ENCODE results near the gene ADAMTS12. TPM values are rescaled to one million over a fixed set of nuclear protein-coding genes. Genes with fewer than 3 reads are reported as not detected.

The ADAMTS12 gene
- polyA plus RNA-seq, 3 donors, result 14.9 to 18.5 (median 18.0) TPM

DNA sequence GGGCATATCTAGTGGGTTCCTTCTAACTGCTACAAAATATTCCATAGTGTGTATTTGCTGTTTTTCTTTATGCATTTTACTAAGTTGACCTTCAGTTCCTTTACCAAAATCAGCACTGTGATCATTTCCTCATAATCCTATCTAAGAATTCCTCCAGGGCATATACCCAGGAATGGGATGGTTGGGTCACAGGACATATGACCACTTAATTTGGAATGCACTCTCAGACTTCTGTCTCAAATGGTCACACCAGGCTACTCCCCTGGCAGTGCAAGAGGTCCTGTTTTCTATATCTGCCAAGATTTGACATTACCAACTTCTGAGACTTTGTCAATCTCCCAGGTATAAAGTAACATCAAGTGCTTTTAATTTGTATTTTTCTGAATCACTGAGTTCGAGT, 63.9 kb downstream of the ADAMTS12 start:
- no peak for DNase-seq (ENCODE audit: extremely low read depth in 1 of 11, low read depth in 9 of 11, low spot score in 4 of 11)

DNA sequence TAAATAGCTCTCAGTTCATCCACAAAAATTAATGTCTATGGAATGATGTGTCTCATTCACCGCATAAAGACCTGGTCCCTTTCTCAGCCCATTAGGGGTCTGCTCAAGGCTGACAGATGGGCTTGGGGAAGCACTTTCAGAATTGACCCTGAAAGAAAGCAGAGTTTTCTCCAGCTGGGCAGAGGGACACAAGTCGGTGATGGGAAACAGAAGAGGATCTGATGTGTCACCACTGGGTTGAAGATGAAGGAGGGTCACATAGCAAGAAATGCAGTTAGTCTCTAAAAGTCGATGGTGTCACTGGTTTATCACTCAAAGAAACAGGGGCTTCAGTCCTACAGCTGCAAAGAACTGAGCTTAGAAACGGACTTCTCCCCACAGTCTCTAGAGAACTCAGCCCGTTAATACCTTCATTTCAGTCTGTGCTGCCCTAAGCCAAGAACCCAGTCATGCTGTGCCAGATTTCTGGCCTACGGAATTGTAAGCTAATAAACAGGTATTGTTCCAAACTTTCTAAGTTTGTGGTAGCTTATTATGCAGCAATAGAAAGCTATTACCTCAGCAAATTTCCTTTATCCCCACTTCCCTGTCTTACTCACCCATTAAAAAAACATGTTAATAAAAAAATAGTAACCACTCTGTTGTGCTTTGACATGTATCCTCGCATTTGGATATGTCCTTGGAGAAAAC, 64.6 kb downstream of the ADAMTS12 start:
- no peak for DNase-seq (ENCODE audit: extremely low read depth in 1 of 11, low read depth in 9 of 11, low spot score in 4 of 11)

DNA sequence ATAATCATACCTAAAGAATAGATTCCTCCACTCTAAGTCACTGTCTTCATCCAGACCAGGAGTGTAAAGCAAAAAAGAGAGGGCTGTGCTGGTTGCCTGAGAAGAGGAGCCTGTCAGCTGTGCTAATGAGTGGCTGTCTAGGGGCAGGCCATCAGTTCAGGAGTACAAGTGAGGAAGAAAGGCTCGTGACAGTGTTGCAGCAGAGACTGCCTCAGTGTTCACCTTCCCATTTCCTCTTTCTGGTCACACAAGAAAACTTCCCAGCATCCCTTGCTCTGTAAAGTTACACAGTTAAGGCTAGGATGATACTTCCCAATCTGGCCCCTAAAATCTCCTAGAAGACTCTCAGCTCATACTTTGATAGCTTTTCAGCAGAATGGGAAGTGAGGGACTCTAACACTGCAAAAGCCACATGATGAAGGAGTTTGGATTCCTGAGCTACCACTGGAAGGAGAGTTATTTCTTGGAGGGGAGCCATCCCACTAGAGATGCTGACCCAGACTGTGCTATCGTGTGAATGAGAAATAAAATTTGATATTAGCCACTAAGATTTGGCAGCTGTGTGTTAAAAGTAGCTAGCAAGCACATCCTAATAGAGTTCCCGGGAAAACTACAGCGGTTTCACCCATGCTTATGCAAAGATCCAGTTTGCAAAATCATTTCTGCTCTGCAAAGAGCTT, 67.1 kb downstream of the ADAMTS12 start:
- DNase-seq (ENCODE audit: extremely low read depth in 1 of 11, low read depth in 9 of 11, low spot score in 4 of 11), result peak in 3 of 11 donors; percentile 14 to 32 (median 24)

DNA sequence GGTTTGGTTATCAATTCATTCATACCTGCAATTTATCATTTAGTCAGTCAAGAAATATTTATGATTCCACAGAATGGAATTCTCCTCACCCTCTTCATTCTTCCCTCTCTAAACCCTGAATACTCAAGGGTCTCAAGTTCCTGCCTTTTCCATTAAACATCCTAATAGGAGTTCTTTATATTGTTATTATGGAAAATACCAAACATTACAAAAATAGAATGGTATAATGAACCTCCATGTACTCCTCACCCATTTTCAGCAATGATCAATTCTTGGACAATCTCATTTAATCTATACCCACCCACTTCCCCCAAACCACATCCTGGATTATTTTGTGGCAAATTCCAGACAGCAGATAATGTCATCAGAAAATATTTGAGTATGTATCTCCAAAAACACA, 74.5 kb downstream of the ADAMTS12 start:
- no peak for DNase-seq (ENCODE audit: extremely low read depth in 1 of 11, low read depth in 9 of 11, low spot score in 4 of 11)

DNA sequence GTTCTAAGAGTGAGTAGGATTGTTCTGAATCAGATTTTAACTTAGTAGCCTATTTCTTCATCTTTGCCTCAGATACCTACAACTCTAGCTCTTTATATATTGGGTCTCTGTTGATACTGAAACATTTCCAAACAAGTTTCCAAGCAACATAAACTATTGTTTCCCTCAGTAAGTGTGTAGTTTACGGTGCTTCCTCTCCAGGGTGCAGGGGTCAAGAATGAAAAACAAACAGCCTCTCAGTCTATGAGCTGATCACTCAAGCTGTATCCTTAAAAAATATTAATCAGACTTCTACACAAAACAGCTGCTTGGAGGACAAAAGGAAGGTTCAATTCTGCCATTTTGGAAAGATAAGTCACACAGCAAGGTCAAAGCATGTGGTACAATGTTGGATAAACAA, 75.0 kb downstream of the ADAMTS12 start:
- peak in 8 of 11 donors; percentile 19 to 54 (median 36) for DNase-seq (ENCODE audit: extremely low read depth in 1 of 11, low read depth in 9 of 11, low spot score in 4 of 11)

DNA sequence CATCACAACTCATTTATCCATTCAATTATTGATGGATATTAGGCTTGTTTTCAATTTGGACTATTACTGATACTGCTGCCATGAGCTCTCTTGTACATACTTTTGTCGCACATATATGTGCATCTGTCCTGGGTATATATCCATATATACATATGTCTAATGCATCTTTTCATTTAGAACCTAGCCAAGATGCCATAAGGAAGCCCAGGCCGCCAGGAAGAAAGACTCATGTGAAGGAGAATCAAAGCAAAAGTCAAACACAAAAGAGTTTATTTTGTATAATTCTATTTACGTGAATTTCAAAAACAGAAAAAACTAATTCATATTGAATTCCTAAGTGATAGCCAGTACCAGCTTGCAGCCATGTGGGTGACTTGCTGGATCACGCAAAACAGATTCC, 79.0 kb downstream of the ADAMTS12 start:
- DNase-seq (ENCODE audit: extremely low read depth in 1 of 11, low read depth in 9 of 11, low spot score in 4 of 11), result no peak

DNA sequence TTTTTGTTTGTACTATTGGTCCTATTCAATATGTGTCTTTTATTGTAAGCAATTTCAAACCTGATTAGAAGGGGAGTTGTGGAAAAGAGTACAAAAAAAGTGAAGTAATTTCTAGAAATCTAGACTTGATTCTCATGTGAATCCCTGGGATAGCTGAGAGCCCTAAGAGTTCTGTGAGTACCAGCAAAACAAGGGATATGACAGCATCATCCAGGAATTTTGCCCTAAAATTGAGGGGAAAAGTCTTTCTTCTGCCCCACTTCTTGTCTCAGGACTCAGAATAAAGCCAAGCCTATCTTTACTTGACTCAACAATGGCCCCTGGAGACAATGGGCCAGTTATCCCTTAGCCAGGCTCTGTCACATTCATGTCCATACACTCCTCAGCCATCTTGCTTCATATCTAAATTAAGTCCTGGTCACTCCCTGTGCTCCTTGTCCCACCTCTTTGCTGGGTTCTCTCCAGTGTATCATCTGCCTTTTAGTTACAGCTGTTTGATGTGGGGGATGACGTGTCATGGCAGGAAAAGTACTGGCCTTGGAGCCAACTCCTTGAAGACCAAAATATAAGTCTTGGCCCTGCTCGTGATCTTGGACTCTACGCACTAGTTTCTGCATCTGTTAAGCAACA, 81.2 kb downstream of the ADAMTS12 start:
- no peak for DNase-seq (ENCODE audit: extremely low read depth in 1 of 11, low read depth in 9 of 11, low spot score in 4 of 11)

DNA sequence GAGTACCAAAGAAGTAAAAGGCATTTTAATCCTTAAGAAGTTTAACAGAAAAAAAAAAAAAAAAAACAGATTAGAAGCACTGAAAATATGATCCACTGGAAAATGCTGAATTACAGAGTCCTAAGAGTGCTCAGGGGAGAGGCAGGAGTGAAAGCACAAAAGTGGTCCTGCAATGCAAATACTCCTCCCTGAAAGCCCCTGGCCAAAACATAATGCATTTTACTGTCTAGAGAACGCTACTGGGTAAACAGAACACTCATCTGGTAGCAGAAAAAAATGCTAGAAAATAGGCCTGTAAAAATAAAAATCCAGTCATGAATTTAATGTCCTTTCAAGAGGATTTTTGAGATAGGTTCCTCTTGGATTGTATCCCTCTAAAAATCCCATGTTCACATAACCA, 81.9 kb downstream of the ADAMTS12 start:
- no peak for DNase-seq (ENCODE audit: extremely low read depth in 1 of 11, low read depth in 9 of 11, low spot score in 4 of 11)

DNA sequence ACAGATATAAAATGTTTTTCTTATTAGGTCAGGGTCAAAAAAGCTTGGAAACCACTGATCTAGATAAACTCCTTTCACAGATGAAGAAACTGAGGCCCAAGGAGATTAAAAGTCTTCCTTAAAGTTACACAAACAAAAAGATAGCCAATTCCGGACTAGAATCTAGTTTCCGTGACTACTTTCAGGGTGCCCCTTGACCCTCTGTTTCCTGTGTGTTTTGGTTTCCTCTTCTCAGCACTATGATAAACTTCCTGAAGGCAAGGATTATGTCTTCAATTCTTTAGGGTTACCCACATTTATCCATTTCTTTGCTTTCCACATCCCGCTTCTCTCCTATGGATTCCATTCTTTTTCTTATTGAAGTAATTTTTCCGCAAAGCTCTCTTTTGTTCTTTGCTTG, 83.1 kb downstream of the ADAMTS12 start:
- DNase-seq (ENCODE audit: extremely low read depth in 1 of 11, low read depth in 9 of 11, low spot score in 4 of 11), result no peak

DNA sequence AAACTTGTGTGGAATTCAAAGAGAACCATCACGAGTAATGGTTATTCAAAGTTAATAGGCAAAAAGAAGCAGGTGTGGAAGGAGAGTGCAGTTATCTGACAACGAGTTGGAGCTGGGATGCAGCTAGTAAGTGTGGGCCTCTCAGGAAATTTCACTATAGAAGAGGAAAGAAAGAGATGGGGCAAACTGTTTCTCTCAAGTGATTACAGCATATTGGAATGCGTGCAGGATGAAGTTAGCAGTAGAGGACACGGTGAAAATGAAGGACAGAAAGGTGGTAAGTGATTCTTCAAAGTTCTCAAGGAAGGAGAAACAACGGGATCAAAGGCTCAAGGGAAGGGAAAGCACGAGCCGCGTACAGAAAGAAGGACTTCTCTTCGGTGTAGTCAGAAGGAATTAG, 84.0 kb downstream of the ADAMTS12 start:
- no peak for DNase-seq (ENCODE audit: extremely low read depth in 1 of 11, low read depth in 9 of 11, low spot score in 4 of 11)

DNA sequence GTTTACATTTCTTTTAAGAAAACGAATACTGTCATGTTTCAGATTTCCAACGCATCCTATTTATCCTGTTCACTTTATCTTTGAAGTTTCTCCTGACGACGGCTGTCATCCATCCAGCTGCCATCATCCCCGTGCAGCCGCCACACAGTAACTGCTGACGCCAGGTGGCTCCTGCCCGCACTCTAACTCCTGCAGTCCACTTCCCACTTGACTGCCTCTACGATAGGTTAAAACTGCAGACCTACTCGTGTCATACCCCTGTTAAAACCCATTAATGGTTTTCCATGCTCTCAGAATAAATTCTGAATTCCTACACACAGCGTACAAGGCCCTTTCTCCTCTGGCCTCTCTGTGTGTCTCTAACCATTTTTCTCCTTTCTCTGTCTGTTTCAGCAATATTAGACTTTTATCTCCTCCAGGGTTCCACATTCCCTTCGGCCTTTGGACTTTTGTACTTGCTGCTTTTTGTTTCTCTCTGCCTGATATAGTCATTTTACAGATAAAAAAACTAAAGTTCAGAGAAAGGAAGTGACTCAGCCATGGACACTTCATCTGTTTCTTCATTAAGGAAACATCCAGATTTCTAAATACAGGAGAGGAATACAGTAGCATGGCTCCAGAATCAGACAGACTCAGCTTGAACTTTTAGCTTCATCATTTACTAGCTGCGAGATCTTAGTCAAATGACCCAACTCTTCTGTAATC, 84.9 kb downstream of the ADAMTS12 start:
- no peak for DNase-seq (ENCODE audit: extremely low read depth in 1 of 11, low read depth in 9 of 11, low spot score in 4 of 11)

DNA sequence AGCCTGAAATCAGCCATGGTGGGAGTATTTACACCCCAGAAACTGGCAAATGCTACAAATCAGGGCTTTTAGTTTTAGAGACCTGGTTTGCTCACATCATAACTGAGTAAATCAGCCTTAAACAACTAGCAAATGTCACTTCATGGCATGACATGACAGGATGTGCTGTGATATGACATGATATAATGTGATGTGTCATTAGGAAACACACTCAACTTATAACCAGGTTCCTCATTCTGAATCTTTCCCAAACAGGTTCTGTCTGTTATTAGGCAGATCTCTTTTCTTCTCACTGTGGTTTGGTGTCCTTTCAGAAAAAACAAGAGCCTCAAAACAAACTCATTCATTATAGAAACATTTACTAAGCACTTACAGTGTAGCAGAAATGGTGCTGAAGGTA, 90.5 kb downstream of the ADAMTS12 start:
- no peak for DNase-seq (ENCODE audit: extremely low read depth in 1 of 11, low read depth in 9 of 11, low spot score in 4 of 11)

DNA sequence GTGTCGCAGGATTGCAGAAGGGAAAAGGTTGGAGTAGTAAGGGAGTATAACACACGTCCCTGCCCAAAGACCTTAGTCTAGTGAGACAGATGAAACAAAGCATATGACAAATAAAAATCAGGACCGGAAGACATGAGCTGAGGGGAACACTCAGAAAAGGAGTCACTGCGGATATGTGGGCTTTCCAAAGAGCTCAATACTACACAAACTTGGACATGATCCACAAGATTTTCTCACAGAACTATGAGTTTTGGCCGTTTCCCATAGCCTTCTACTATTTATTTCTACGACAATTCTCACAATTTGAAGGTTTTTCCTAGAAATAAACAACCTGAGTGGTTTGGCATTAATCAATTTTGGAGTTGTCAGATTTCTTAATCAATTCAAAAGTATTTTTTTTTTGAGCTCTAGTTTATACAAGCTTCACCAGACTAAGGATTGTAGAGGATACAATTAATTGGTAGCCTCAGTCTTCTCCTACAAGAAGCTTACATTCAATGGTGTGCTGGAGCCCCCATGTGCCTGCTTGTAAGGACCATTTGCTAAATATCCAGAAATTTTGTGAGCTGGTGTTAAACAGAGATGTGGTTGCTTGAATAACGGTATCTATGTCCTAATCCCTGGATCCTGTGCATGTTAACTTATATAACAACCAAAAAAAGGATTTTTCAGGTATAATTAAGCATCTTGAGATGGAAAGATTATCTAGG, 91.4 kb downstream of the ADAMTS12 start:
- no peak for DNase-seq (ENCODE audit: extremely low read depth in 1 of 11, low read depth in 9 of 11, low spot score in 4 of 11)

DNA sequence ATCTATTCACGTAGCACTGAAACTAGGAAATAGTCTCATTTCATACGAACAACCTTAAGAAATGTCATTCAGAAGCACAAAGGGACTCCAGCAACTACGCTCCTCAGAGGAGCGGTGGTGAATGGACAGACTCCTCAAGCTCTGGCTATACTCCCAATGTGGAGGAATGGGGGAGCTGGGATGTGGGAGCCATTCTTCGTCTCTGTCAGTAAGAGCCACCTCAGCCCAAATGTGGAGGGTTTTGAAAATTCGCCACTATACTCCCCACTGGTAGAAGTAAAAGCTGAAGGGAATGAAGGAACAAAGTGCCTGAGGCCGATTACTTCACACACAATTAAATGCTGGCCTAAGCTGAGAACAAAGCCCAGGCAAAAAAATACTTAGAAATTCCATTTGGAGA, 96.3 kb downstream of the ADAMTS12 start:
- DNase-seq (ENCODE audit: extremely low read depth in 1 of 11, low read depth in 9 of 11, low spot score in 4 of 11), result no peak

DNA sequence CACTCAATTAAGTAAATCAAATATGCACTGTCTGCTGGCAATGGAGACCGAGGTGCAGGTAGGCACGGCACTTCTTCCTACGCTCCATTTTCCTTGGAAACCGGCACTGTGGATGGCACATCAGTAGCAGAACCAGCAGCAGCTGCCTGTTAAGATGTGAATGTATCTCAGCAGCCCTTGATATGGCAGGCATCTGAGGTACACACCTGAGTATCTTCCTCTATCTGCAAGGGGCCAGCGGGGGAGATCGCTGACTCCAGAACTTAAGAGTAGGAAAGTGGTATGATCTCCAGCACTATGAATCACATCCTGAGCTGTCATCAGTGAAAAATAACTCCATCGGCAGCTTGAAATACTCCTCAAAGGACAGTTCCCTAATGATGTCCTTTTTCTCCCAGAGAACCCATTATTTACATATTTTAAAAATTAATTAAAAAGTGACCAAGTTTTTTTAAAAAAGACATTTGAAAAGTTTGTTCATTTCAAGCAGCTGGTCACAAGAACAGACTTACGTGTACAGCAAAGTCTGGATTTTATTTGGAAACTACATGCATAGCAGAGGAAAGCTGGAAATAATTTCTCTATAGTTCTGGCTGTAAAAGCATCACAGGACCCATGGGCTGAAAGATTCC, 97.1 kb downstream of the ADAMTS12 start:
- no peak for DNase-seq (ENCODE audit: extremely low read depth in 1 of 11, low read depth in 9 of 11, low spot score in 4 of 11)

DNA sequence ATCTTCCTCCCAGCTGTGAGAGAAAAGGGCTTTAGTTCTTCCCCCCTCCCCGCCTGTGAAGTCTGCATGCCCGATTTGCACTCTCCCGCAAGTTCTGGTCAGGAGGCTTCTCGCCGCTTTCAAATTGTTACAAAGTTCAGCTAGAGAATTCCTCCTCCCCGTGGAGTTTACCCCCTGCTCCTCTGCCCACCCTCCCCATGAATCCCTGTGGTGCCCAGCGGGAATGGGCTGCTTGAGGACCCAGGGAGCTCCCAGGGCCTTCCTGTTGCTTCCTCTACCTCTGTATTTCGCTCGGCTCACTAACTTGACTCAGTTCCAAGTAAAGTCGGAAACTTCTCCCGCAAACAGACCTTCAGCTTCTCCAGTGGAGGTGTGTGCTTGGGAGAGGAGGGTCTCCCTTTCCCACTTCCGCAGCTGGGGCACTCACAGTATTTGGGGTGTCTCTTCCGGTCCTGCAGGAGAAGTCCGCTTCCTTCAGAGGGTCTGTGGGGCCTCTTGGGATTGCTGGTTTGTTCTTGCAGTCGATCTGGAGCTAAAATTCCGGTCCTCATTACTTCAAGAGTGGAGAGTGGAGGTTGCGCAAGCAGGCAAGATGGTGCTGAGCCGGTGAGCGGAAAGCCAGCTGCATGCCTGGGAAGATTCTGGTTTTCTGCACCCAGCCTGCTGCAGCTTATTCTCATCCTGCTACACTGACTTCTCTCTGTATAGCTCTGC, 97.8 kb downstream of the ADAMTS12 start:
- DNase-seq (ENCODE audit: extremely low read depth in 1 of 11, low read depth in 9 of 11, low spot score in 4 of 11), result no peak

DNA sequence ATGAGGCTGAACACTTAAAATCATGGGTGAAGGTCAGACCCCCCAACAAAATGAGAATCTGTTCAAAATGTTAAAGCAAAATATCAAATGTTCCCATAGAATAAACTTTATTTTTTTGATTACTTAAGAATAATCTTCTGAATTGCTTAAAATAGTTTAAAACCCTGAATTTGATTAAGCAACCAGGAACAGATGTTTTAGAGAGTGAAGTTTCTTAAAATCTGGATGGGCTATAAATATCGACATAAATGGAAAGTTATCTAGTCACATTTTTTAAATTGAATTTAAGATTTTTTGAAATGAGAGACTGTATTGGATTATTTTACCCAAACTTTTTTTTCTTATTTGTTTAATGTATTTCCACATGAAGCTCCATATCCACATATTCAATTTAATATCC, 98.5 kb downstream of the ADAMTS12 start:
- DNase-seq (ENCODE audit: extremely low read depth in 1 of 11, low read depth in 9 of 11, low spot score in 4 of 11), result no peak

DNA sequence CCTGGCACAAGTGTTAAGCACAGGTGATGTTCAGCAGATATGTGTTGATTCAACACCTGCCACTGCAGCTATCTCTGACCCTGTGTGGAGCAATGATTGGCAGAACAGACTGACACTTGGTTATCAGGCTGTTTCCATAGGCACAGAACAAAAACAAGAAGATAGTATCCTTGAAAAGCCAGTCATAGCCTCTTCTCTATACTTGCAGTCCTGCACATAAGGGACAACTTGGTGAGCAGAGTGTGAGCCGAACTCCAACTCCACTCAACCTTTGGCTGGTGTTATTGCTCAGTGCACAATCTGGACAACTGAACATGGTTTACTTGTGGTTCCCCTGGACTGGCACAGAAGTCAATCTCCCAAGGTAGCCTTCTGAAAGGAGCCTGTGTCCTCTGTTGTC, 99.2 kb downstream of the ADAMTS12 start:
- DNase-seq (ENCODE audit: extremely low read depth in 1 of 11, low read depth in 9 of 11, low spot score in 4 of 11), result no peak

Measured in renal cortex interstitium (tissue), 11 donors.